CD14-positive monocyte (primary cell): ENCODE measurements around the gene LORICRIN. TPM values are rescaled to one million over a fixed set of nuclear protein-coding genes. Genes with fewer than 3 reads are reported as not detected.

Experiments used
- DNase-seq, 3 donors: peaks; one replicate each; pipeline ENCODE4 v3.0.0-alpha.2; 2011 to 2022
- H2AFZ ChIP-seq: 2 replicates; pipeline ENCODE4 v1.6.0; 2012; ENCODE audit warnings: mild to moderate bottlenecking, low read depth, low read length, inconsistent platforms; ENCODE audit not compliant: insufficient read depth, poor library complexity, severe bottlenecking
- H3K27ac ChIP-seq, 2 donors: 1 replicate in 1 of 2; 2 replicates in 1 of 2; pipeline ENCODE4 v1.5.1; 2012 to 2013; ENCODE audit warnings: low read length in 2 of 2, control low read depth in 1 of 2, inconsistent platforms in 1 of 2, low read depth in 1 of 2, mild to moderate bottlenecking in 1 of 2
- H3K27me3 ChIP-seq, 2 donors: one replicate each; pipeline versions ENCODE4 v1.6.0 to v1.6.1; 2011 to 2013; ENCODE audit warnings: low read length in 2 of 2; ENCODE audit not compliant: control insufficient read depth in 2 of 2, insufficient read depth in 2 of 2
- H3K36me3 ChIP-seq, 2 donors: replicated peaks in 1 of 2; 1 replicate in 1 of 2; 2 replicates in 1 of 2; pipeline versions ENCODE4 v1.5.1 to v1.6.1; 2012 to 2013; ENCODE audit warnings: low read length in 2 of 2, control low read depth in 1 of 2, inconsistent platforms in 1 of 2, mild to moderate bottlenecking in 1 of 2; ENCODE audit not compliant: insufficient read depth in 2 of 2, control insufficient read depth in 1 of 2
- H3K4me1 ChIP-seq, 2 donors: 1 replicate in 1 of 2; 2 replicates in 1 of 2; pipeline versions ENCODE4 v1.5.1 to v1.6.1; 2012 to 2013; ENCODE audit warnings: low read length in 2 of 2, control low read depth in 1 of 2, inconsistent platforms in 1 of 2, mild to moderate bottlenecking in 1 of 2, moderate library complexity in 1 of 2; ENCODE audit not compliant: insufficient read depth in 2 of 2, control insufficient read depth in 1 of 2
- H3K4me2 ChIP-seq: replicated peaks from 2 replicates; pipeline ENCODE3; 2012; ENCODE audit warnings: low read length, moderate library complexity, mild to moderate bottlenecking; ENCODE audit not compliant: poor library complexity, severe bottlenecking; ENCODE audit errors: extremely low read depth
- H3K4me3 ChIP-seq, 3 experiments: fragments of 200-600 bp in 1 of 3; sonication (generic) in 1 of 3; replicated peaks in 1 of 3; 1 replicate in 2 of 3; 2 replicates in 1 of 3; pipeline ENCODE4 v1.5.1; 2011 to 2013; ENCODE audit warnings: low read length in 3 of 3, mild to moderate bottlenecking in 3 of 3, control low read depth in 2 of 3, low read depth in 2 of 3, inconsistent platforms in 1 of 3, moderate library complexity in 1 of 3
- H3K79me2 ChIP-seq: 2 replicates; pipeline ENCODE4 v1.6.0; 2012; ENCODE audit warnings: mild to moderate bottlenecking, control low read depth, inconsistent platforms, low read length, moderate library complexity; ENCODE audit not compliant: insufficient read depth
- H3K9ac ChIP-seq: 2 replicates; pipeline ENCODE4 v1.6.0; 2017; ENCODE audit warnings: low read length, mild to moderate bottlenecking; ENCODE audit not compliant: insufficient read depth, poor library complexity, severe bottlenecking
- H3K9me3 ChIP-seq, 2 donors: replicated peaks in 1 of 2; 1 replicate in 1 of 2; 2 replicates in 1 of 2; pipeline versions ENCODE4 v1.5.1 to v1.6.1; 2012 to 2013; ENCODE audit warnings: low read length in 2 of 2, control low read depth in 1 of 2; ENCODE audit not compliant: control insufficient read depth in 1 of 2, insufficient read depth in 1 of 2
- H4K20me1 ChIP-seq: 2 replicates; pipeline ENCODE4 v1.6.0; 2012; ENCODE audit warnings: mild to moderate bottlenecking, low read length, control low read depth, moderate library complexity; ENCODE audit not compliant: insufficient read depth
- H3K27ac Mint-ChIP-seq, 7 donors: one replicate each; pipeline ENCODE4 v1.8.0; 2020; ENCODE audit warnings: mild to moderate bottlenecking in 7 of 7, mixed read lengths in 7 of 7, moderate library complexity in 6 of 7, inconsistent platforms in 2 of 7
- H3K27me3 Mint-ChIP-seq, 3 donors: one replicate each; pipeline ENCODE4 v1.8.0; 2021 to 2022; ENCODE audit warnings: low read depth in 3 of 3, mild to moderate bottlenecking in 3 of 3, mixed read lengths in 3 of 3, moderate library complexity in 3 of 3, inconsistent platforms in 1 of 3
- H3K36me3 Mint-ChIP-seq, 2 donors: one replicate each; pipeline ENCODE4 v1.8.0; 2020; ENCODE audit warnings: mixed read lengths in 2 of 2, inconsistent platforms in 1 of 2, mild to moderate bottlenecking in 1 of 2
- H3K4me1 Mint-ChIP-seq: one replicate; pipeline ENCODE4 v1.8.0; 2020; ENCODE audit warnings: mild to moderate bottlenecking, mixed read lengths
- H3K4me3 Mint-ChIP-seq, 2 donors: one replicate each; pipeline ENCODE4 v1.8.0; 2020; ENCODE audit warnings: mild to moderate bottlenecking in 2 of 2, mixed read lengths in 2 of 2, moderate library complexity in 1 of 2
- H3K9me3 Mint-ChIP-seq, 7 donors: one replicate each; pipeline ENCODE4 v1.8.0; 2020 to 2022; ENCODE audit warnings: mixed read lengths in 7 of 7, mild to moderate bottlenecking in 6 of 7, moderate library complexity in 6 of 7, inconsistent platforms in 2 of 7
- CTCF ChIP-seq: fragments of 200-600 bp; IDR thresholded peaks from one replicate; pipeline ENCODE4 v1.8.0; 2022; ENCODE audit warnings: antibody characterized with exemption, mild to moderate bottlenecking
- WGBS: methylation state at CpG from one replicate; pipeline ENCODE4 v1.1.5; 2013; ENCODE audit warnings: missing lambda C conversion rate; ENCODE audit not compliant: insufficient coverage; 5-methylcytosine and 5-hydroxymethylcytosine counted together
- intact Hi-C, 2 donors: fragments of 100-400 bp; cut with micrococcal nuclease; formaldehyde crosslinking; loops; one replicate each; pipeline versions ENCODE4 v1.15.0 to v1.15.1; 2023
- polyA plus RNA-seq, 3 donors: library from polyadenylated mRNA; depleted of rRNA in 1 of 3; unstranded in 2 of 3; stranded (reverse) in 1 of 3; fragments of 300-500 nt in 2 of 3; fragments of >200 nt in 1 of 3; fragmentation: Illumina TruSeq in 2 of 3; gene quantifications; 1 replicate in 2 of 3; 2 replicates in 1 of 3; pipeline ENCODE4 v1.2.3, GENCODE V29; 2012 to 2021

The LORICRIN gene
- polyA plus RNA-seq, 3 donors = not detected

- Mint-ChIP-seq H3K9me3 (peaks cover 0 to 2% (median 0%) of the 10 kb centered on the region in 7 donors), H3K27me3 (peaks cover 2 to 8% (median 5%) of the 10 kb centered on the region in 3 donors), H3K4me1 (peaks cover 15% of the 10 kb centered on the region), H3K4me3 (no peak overlapping the region), H3K27ac (no peak overlapping the region), H3K36me3 (no peaks in the 10 kb centered on the region)
- Histone ChIP-seq H3K36me3 (no peaks in the 10 kb centered on the region), H3K27me3 (no peaks in the 10 kb centered on the region), H3K9me3 (no peaks in the 10 kb centered on the region), H3K27ac (no peak overlapping the region), H3K4me3 (no peak overlapping the region), H4K20me1 (no peaks in the 10 kb centered on the region), H3K4me1 (peaks cover 7 to 11% of the 10 kb centered on the region in 2 donors), H3K4me2 (no peak overlapping the region), H2AFZ (no peak overlapping the region), H3K79me2 (no peaks in the 10 kb centered on the region), H3K9ac (no peak overlapping the region)
- WGBS = 100% methylated on average over 4 of the region's 6 CpGs
- DNase-seq = no peak
- intact Hi-C loops = no loop called here
- TF ChIP-seq CTCF = no peak
Measured at GRCh38 chr1:153305682-153306081, 46.2 kb downstream of the LORICRIN start.

- no peak for TF ChIP-seq CTCF
- Histone ChIP-seq H2AFZ (no peak overlapping the region), H3K9ac (no peak overlapping the region), H3K27ac (no peak overlapping the region), H3K9me3 (no peaks in the 10 kb centered on the region), H3K27me3 (no peaks in the 10 kb centered on the region), H3K4me3 (no peak overlapping the region), H3K4me1 (peaks cover 7 to 11% of the 10 kb centered on the region in 2 donors), H3K4me2 (peak overlapping the region; percentile 3), H3K79me2 (no peaks in the 10 kb centered on the region), H4K20me1 (no peaks in the 10 kb centered on the region), H3K36me3 (no peaks in the 10 kb centered on the region)
- peaks cover 15% of the 10 kb centered on the region for H3K4me1 Mint-ChIP-seq
- H3K36me3 Mint-ChIP-seq = no peaks in the 10 kb centered on the region
- H3K27me3 Mint-ChIP-seq = peaks cover 2 to 7% (median 5%) of the 10 kb centered on the region in 3 donors
- DNase-seq = peak; percentile 8 to 31 (median 14)
- 40% methylated on average over 13 of the region's 22 CpGs for WGBS
- peaks cover 0 to 2% (median 0%) of the 10 kb centered on the region in 7 donors for H3K9me3 Mint-ChIP-seq
- peak overlapping the region in 1 of 2 donors; percentile 3 for H3K4me3 Mint-ChIP-seq
- intact Hi-C loops = no loop called here
- H3K27ac Mint-ChIP-seq = peak overlapping the region in 1 of 7 donors; percentile 8
Measured at GRCh38 chr1:153306303-153307220, 47.1 kb downstream of the LORICRIN start.
